ENCODE data around the gene ANKRD63. TPM values are rescaled to one million over a fixed set of nuclear protein-coding genes. Genes with fewer than 3 reads are reported as not detected.

The ANKRD63 gene
- total and polyA plus RNA-seq, 2 of the 13 experiments (the other 11 are each of a cell fraction or from before 2014, with no cell fraction given), result not detected

DNA sequence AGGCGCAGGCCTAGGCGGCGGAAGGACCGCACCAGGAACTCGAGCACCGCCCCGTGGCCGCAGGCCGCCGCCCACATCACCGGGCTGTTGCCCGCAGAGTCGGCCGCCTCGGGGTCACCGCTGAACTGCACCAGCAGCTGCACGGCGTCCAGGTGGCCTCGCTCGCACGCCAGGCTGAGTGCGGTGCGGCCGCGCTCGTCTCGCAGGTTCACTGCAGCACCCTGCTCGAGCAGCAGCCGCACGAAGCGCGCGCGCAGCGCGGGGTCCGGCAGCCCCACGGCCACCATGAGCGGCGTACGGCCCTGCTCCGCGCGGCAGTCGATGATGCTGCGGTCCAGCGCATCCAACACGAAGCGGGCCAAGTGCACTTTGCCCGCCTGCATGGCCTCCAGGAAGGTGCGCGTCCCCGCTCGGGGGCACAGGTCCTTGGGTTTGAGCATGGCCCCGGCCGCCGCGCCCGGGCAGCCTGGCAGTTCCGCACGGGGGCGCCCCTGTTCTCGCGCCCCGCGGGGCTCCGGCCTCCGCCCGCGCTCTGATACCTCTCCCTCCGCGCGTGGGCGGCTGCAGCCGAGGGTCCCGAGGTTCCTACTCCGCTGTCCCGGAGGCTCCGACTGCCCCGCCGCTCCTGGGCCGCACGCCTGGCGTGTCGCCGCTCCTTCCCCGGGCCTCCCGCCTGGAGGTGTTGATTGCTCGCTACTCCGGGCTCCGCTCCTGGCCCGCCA lies 556 bp downstream of the ANKRD63 start (continued):
- 0 out of 2 replicates have a peak, but pooled peaks have one; percentile 25 for TF ChIP-seq MTA1 (CRISPR knock-in tag; IDR thresholded peaks at IDR 0.05; ENCODE audit: borderline replicate concordance)
- TF ChIP-seq DNMT1 (CRISPR knock-in tag; IDR thresholded peaks at IDR 0.05), result peak; percentile 69; the same call in 1 of the 2 replicates
- TF ChIP-seq, protein P1, sequence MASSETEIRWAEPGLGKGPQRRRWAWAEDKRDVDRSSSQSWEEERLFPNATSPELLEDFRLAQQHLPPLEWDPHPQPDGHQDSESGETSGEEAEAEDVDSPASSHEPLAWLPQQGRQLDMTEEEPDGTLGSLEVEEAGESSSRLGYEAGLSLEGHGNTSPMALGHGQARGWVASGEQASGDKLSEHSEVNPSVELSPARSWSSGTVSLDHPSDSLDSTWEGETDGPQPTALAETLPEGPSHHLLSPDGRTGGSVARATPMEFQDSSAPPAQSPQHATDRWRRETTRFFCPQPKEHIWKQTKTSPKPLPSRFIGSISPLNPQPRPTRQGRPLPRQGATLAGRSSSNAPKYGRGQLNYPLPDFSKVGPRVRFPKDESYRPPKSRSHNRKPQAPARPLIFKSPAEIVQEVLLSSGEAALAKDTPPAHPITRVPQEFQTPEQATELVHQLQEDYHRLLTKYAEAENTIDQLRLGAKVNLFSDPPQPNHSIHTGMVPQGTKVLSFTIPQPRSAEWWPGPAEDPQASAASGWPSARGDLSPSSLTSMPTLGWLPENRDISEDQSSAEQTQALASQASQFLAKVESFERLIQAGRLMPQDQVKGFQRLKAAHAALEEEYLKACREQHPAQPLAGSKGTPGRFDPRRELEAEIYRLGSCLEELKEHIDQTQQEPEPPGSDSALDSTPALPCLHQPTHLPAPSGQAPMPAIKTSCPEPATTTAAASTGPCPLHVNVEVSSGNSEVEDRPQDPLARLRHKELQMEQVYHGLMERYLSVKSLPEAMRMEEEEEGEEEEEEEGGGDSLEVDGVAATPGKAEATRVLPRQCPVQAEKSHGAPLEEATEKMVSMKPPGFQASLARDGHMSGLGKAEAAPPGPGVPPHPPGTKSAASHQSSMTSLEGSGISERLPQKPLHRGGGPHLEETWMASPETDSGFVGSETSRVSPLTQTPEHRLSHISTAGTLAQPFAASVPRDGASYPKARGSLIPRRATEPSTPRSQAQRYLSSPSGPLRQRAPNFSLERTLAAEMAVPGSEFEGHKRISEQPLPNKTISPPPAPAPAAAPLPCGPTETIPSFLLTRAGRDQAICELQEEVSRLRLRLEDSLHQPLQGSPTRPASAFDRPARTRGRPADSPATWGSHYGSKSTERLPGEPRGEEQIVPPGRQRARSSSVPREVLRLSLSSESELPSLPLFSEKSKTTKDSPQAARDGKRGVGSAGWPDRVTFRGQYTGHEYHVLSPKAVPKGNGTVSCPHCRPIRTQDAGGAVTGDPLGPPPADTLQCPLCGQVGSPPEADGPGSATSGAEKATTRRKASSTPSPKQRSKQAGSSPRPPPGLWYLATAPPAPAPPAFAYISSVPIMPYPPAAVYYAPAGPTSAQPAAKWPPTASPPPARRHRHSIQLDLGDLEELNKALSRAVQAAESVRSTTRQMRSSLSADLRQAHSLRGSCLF (CRISPR knock-in tag; IDR thresholded peaks at IDR 0.05; ENCODE audit: borderline replicate concordance), result no peak
- 0 out of 2 replicates have a peak, but pooled peaks have one; percentile 23 for TF ChIP-seq ZFAT (CRISPR knock-in tag; conservative IDR thresholded peaks at IDR 0.05)
- no peak for TF ChIP-seq ZNF501 (CRISPR knock-in tag; IDR thresholded peaks at IDR 0.05)
- TF ChIP-seq ZNF326 (CRISPR knock-in tag; IDR thresholded peaks at IDR 0.05; ENCODE audit: borderline replicate concordance), result no peak
- peak; percentile 31; the same call in 1 of the 2 replicates for TF ChIP-seq STAG1 (CRISPR knock-in tag; IDR thresholded peaks at IDR 0.05)
- peak; percentile 53; the same call in 1 of the 2 replicates for TF ChIP-seq ZNF768 (CRISPR knock-in tag; IDR thresholded peaks at IDR 0.05)
- peak; percentile 57 for TF ChIP-seq HOXA3 (CRISPR knock-in tag; IDR thresholded peaks at IDR 0.05)
- TF ChIP-seq, protein P2, sequence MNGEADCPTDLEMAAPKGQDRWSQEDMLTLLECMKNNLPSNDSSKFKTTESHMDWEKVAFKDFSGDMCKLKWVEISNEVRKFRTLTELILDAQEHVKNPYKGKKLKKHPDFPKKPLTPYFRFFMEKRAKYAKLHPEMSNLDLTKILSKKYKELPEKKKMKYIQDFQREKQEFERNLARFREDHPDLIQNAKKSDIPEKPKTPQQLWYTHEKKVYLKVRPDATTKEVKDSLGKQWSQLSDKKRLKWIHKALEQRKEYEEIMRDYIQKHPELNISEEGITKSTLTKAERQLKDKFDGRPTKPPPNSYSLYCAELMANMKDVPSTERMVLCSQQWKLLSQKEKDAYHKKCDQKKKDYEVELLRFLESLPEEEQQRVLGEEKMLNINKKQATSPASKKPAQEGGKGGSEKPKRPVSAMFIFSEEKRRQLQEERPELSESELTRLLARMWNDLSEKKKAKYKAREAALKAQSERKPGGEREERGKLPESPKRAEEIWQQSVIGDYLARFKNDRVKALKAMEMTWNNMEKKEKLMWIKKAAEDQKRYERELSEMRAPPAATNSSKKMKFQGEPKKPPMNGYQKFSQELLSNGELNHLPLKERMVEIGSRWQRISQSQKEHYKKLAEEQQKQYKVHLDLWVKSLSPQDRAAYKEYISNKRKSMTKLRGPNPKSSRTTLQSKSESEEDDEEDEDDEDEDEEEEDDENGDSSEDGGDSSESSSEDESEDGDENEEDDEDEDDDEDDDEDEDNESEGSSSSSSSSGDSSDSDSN (CRISPR knock-in tag; IDR thresholded peaks at IDR 0.05), result peak; percentile 75; the same call in 1 of the 2 replicates
- TF ChIP-seq ZNF33B (CRISPR knock-in tag; IDR thresholded peaks at IDR 0.05), result no peak
- no peak for TF ChIP-seq ZMYM3 (CRISPR knock-in tag; IDR thresholded peaks at IDR 0.05)
- TF ChIP-seq, protein P3, sequence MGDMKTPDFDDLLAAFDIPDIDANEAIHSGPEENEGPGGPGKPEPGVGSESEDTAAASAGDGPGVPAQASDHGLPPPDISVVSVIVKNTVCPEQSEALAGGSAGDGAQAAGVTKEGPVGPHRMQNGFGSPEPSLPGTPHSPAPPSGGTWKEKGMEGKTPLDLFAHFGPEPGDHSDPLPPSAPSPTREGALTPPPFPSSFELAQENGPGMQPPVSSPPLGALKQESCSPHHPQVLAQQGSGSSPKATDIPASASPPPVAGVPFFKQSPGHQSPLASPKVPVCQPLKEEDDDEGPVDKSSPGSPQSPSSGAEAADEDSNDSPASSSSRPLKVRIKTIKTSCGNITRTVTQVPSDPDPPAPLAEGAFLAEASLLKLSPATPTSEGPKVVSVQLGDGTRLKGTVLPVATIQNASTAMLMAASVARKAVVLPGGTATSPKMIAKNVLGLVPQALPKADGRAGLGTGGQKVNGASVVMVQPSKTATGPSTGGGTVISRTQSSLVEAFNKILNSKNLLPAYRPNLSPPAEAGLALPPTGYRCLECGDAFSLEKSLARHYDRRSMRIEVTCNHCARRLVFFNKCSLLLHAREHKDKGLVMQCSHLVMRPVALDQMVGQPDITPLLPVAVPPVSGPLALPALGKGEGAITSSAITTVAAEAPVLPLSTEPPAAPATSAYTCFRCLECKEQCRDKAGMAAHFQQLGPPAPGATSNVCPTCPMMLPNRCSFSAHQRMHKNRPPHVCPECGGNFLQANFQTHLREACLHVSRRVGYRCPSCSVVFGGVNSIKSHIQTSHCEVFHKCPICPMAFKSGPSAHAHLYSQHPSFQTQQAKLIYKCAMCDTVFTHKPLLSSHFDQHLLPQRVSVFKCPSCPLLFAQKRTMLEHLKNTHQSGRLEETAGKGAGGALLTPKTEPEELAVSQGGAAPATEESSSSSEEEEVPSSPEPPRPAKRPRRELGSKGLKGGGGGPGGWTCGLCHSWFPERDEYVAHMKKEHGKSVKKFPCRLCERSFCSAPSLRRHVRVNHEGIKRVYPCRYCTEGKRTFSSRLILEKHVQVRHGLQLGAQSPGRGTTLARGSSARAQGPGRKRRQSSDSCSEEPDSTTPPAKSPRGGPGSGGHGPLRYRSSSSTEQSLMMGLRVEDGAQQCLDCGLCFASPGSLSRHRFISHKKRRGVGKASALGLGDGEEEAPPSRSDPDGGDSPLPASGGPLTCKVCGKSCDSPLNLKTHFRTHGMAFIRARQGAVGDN (CRISPR knock-in tag; IDR thresholded peaks at IDR 0.05), result peak; percentile 84
- TF ChIP-seq, protein P4, sequence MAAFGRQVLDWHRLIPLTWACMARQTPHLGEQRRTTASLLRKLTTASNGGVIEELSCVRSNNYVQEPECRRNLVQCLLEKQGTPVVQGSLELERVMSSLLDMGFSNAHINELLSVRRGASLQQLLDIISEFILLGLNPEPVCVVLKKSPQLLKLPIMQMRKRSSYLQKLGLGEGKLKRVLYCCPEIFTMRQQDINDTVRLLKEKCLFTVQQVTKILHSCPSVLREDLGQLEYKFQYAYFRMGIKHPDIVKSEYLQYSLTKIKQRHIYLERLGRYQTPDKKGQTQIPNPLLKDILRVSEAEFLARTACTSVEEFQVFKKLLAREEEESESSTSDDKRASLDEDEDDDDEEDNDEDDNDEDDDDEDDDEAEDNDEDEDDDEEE (CRISPR knock-in tag; IDR thresholded peaks at IDR 0.05), result 0 out of 2 replicates have a peak, but pooled peaks have one; percentile 43
- no peak for TF ChIP-seq ZNF674 (CRISPR knock-in tag; IDR thresholded peaks at IDR 0.05; ENCODE audit: low read depth)
- TF ChIP-seq SAFB2 (CRISPR knock-in tag; IDR thresholded peaks at IDR 0.05; ENCODE audit: borderline replicate concordance, low read depth), result peak; percentile 45
